AG10803 (cell line): Measurements from ENCODE around the gene ADGRL3.
"Not testable (repeated sequence)": the region's sequence is repeated elsewhere in the genome, so short reads cannot be mapped to it uniquely, and the experiment has no call there.

Source experiments
- DNase-seq: peaks from one replicate; pipeline ENCODE4 v3.0.0; 2010; ENCODE audit warnings: low read depth
- H3K4me3 ChIP-seq: 2 replicates; pipeline ENCODE4 v1.5.1; 2011; ENCODE audit warnings: mild to moderate bottlenecking, low read length, control low read depth
- TF ChIP-seq, protein P1 (sequence below): conservative IDR thresholded peaks from 2 replicates; pipeline ENCODE4 v1.5.1; 2011; ENCODE audit warnings: mild to moderate bottlenecking, low read length, control low read depth, inconsistent platforms

ADGRL3 gene

DNA sequence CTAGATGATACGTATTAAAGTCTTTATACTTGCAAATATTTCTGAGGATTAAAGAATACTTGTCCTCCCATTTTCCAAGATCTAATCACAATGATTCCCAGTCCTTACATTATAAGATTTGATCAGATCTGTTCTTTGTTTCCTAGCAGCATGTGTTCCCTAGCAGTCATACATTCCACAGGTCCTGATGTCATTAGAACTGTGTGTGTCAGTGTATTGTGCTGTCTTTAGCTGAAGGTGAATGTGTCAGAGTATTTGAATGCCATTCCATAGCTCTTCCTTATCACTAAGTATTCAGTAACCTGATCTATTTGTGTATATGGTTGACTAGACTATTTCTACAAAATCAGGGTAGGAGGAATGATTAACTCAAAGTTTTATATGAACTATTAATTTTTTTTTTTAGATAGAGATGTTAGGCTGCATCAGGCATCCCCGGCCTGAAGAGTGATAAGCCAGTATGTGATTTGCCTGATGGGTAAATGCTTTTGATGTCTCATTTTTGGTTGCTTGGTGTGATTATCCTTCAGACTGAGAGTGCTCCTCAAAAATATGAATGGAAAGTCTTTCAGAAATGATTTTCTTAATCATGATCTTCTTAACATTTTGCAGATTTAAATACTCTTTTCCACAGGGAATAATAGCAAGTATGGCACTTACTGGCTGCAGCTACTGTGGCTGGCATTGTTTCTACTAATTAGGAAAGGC, 4.4 kb downstream of the ADGRL3 start:
- DNase-seq = no peak
- TF ChIP-seq, protein P1, sequence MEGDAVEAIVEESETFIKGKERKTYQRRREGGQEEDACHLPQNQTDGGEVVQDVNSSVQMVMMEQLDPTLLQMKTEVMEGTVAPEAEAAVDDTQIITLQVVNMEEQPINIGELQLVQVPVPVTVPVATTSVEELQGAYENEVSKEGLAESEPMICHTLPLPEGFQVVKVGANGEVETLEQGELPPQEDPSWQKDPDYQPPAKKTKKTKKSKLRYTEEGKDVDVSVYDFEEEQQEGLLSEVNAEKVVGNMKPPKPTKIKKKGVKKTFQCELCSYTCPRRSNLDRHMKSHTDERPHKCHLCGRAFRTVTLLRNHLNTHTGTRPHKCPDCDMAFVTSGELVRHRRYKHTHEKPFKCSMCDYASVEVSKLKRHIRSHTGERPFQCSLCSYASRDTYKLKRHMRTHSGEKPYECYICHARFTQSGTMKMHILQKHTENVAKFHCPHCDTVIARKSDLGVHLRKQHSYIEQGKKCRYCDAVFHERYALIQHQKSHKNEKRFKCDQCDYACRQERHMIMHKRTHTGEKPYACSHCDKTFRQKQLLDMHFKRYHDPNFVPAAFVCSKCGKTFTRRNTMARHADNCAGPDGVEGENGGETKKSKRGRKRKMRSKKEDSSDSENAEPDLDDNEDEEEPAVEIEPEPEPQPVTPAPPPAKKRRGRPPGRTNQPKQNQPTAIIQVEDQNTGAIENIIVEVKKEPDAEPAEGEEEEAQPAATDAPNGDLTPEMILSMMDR = no peak
- no peak overlapping the region for H3K4me3 ChIP-seq

- DNase-seq = no peak
- H3K4me3 ChIP-seq = no peak overlapping the region
- TF ChIP-seq, protein P1 = no peak
Observed at GRCh38 chr4:61205066-61205465, 4.9 kb downstream of the ADGRL3 start.

DNA sequence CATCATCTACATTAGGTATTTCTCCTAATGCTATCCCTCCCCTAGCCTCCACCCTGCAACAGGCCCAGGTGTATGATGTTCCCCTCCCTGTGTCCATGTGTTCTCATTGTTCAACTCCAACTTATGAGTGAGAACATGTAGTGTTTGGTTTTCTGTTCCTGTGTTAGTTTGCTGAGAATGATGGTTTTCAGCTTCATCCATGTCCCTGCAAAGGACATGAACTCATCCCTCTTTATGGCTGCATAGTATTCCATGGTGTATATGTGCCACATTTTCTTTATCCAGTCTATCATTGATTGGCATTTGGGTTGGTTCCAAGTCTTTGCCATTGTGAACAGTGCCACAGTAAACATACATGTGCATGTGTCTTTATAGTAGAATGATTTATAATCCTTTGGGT, 7.0 kb downstream of the ADGRL3 start:
- DNase-seq, H3K4me3 ChIP-seq: not testable (repeated sequence)

DNA sequence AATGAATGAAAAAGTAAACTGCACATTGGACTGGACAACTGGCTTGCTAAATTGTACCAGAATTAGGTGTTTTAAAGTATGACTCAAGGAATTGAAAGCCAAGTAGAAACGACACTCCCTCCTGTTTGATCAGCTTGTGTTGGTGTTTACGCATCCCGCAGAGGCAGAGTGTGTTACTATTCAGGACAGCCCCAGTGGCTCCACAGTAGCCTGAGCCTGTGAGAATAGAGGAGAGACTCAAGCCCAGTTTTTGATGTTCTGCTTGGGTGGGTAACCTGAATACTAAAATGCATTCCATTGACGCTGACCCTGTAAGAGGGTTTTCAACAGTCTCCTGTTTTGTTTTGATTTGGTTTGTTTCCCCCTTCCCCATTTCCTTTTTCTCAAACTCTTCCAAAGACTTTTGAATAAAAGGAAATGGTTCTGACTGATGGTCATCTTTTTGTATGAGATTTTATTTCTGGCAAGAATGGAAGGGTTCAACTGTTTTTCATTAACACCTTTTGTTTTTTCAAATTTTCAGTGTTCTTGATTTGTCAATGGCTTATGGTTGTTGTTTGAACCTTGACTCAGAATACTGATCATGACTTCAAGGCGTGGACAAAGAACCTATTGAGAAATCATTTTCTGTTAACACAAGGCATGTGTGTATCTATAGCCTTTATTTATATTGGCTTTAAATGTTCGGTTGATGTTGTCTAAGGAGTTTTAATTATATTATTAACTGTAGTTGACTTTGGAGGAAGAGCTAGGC, 10.2 kb downstream of the ADGRL3 start:
- DNase-seq = no peak
- H3K4me3 ChIP-seq = no peak overlapping the region
- TF ChIP-seq, protein P1 = no peak

DNA sequence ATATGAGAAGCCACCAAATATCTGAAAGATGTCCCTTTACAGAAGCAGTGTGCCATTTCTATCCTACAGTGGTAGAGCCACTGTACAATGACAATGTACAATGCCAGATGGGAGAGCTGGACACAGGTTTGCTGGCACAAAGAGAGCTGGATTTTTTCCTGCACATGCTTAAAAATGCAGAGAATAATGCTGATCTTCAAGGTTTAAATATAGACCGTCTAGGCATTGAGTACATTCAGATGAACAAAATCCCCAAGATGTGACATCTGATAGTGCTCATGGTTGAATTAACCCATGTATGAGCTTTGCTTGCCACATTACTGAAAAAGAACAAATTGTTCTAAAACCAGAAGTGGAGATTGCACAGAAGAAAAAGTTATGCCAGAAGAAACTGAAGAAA, 11.7 kb downstream of the ADGRL3 start:
- TF ChIP-seq, protein P1 = no peak
- H3K4me3 ChIP-seq = no peak overlapping the region
- no peak for DNase-seq

- TF ChIP-seq, protein P1 = no peak
- H3K4me3 ChIP-seq = no peak overlapping the region
- no peak for DNase-seq
Observed at GRCh38 chr4:61212788-61213187, 12.7 kb downstream of the ADGRL3 start.

DNA sequence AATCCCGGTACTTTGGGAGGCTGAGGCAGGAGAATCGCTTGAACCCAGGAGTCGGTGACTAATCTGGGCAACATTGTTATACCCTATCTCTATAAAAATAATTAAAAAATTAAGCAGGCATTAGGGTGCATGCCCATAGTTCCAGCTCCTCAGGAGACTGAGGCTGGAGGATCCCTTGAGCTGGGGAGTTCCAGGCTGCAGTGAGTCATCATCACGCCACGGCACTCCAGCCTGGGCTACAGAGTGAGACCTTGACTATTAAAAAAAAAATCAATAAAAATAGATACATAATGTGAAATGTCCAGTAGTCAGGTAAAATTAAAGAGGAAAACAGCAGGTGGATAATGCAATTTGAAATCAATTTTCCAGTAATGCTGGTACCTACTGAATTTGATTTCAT, 14.6 kb downstream of the ADGRL3 start:
- DNase-seq = no peak
- H3K4me3 ChIP-seq = no peak overlapping the region
- TF ChIP-seq, protein P1 = no peak
